Gastrocnemius medialis (tissue), 4 donors: ENCODE measurements around the gene LRRC53. TPM values are rescaled to one million over a fixed set of nuclear protein-coding genes. Genes with fewer than 3 reads are reported as not detected.

Experiments used
- ATAC-seq, 2 donors: fragments of 150-250 bp; one replicate each; pipeline ENCODE4 v1.9.1; 2016
- DNase-seq, 2 donors: peaks; one replicate each; pipeline ENCODE4 v3.0.0-alpha.2; 2019
- H3K27ac ChIP-seq, 4 donors: fragments of 200-600 bp; sonication (generic); 1 replicate in 1 of 4; 2 replicates in 3 of 4; pipeline ENCODE4 v1.5.1; 2016 to 2018; ENCODE audit warnings: mild to moderate bottlenecking in 2 of 4, moderate library complexity in 1 of 4
- H3K27me3 ChIP-seq, 3 donors: fragments of 200-600 bp; sonication (generic) in 2 of 3; 1 replicate in 1 of 3; 2 replicates in 2 of 3; pipeline versions ENCODE4 v1.5.1 to v1.6.0; 2016 to 2019; ENCODE audit warnings: mild to moderate bottlenecking in 1 of 3, moderate library complexity in 1 of 3
- H3K36me3 ChIP-seq, 2 donors: fragments of 200-600 bp; sonication (generic) in 1 of 2; one replicate each; pipeline ENCODE4 v1.5.1; 2017 to 2018
- H3K4me1 ChIP-seq, 2 donors: fragments of 200-600 bp; sonication (generic) in 1 of 2; one replicate each; pipeline ENCODE4 v1.5.1; 2016 to 2017; ENCODE audit warnings: mild to moderate bottlenecking in 2 of 2
- H3K4me3 ChIP-seq, 4 donors: fragments of 200-600 bp; sonication (generic) in 3 of 4; 1 replicate in 1 of 4; 2 replicates in 3 of 4; pipeline ENCODE4 v1.5.1; 2016 to 2019; ENCODE audit warnings: mild to moderate bottlenecking in 2 of 4
- H3K9me3 ChIP-seq, 3 donors: fragments of 200-600 bp; sonication (generic) in 2 of 3; 1 replicate in 1 of 3; 2 replicates in 2 of 3; pipeline ENCODE4 v1.5.1; 2016 to 2019
- CTCF ChIP-seq, 5 experiments: fragments of 450-650 bp in 3 of 5; fragments of 200-600 bp in 2 of 5; sonication (generic) in 2 of 5; IDR thresholded peaks in 4 of 5; conservative IDR thresholded peaks in 1 of 5; 1 replicate in 4 of 5; 2 replicates in 1 of 5; pipeline ENCODE4 v1.5.1; 2016 to 2019; ENCODE audit warnings: antibody characterized with exemption in 5 of 5, mild to moderate bottlenecking in 3 of 5, moderate library complexity in 3 of 5
- POLR2A ChIP-seq, 2 donors: fragments of 450-650 bp; IDR thresholded peaks; one replicate each; pipeline ENCODE4 v1.6.1; 2017; ENCODE audit warnings: antibody characterized with exemption in 2 of 2, mild to moderate bottlenecking in 2 of 2, moderate library complexity in 2 of 2
- in situ Hi-C, 4 donors: fragments of 200-750 bp; cut with MboI; loops; one replicate each; pipeline versions ENCODE4 v1.15.0 to v1.8.0; 2017; ENCODE audit warnings: low sequenced_read_pairs in 4 of 4
- intact Hi-C: fragments of 100-400 bp; cut with DNase I; formaldehyde crosslinking; loops from one replicate; pipeline ENCODE4 v1.15.1; 2023; ENCODE audit warnings: low total_unique reads
- total RNA-seq, 4 donors: library from RNA; depleted of rRNA; stranded (reverse); fragments of >200 nt; gene quantifications; one replicate each; pipeline versions ENCODE4 v1.1.0 to v1.2.3, GENCODE V29; 2016

Gene LRRC53
- total RNA-seq, 4 donors from 2014 or later, result not detected

DNA sequence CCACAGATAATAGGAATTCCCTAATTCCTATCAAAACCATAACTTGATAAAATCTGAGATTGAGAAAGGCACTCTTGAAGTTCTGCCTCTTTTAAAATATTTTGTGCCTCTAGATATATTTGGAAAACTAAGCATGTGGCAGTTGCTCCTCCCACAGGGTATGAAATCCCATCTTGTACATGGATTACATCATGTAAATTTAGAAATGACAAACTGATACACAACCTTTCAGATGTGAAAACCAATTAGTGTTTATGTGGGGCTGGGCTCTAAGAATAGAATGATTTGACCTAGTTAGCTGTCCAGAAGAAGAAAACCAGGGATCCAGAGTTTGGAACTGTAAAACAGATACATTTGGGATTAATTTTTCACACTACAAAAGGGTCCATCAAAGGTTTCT lies 15.7 kb downstream of the LRRC53 start:
- ATAC-seq (no peak), DNase-seq (no peak)
- Histone ChIP-seq H3K4me1 (peaks cover 0 to 8% of the 10 kb centered on the region in 2 donors), H3K27ac (no peak overlapping the region), H3K9me3 (no peaks in the 10 kb centered on the region), H3K36me3 (no peaks in the 10 kb centered on the region), H3K4me3 (no peak overlapping the region), H3K27me3 (no peaks in the 10 kb centered on the region)
- in situ Hi-C loops (no loop called here), intact Hi-C loops (no loop called here)
- TF ChIP-seq POLR2A (IDR thresholded peaks at IDR 0.05), result no peak
- TF ChIP-seq CTCF (IDR thresholded peaks at IDR 0.05 in 4 of 5, conservative IDR thresholded peaks at IDR 0.05 in 1 of 5), result no peak

GRCh38 chr1:74486036-74486435 lies 26.4 kb downstream of the LRRC53 start:
- H3K9me3 ChIP-seq, result no peaks in the 10 kb centered on the region
- DNase-seq, result no peak
- H3K27ac ChIP-seq, result no peak overlapping the region
- no peak for ATAC-seq
- intact Hi-C loops (no loop called here), in situ Hi-C loops (no loop called here)
- H3K4me3 ChIP-seq, result no peak overlapping the region
- H3K27me3 ChIP-seq, result no peaks in the 10 kb centered on the region
- H3K4me1 ChIP-seq, result no peaks in the 10 kb centered on the region
- H3K36me3 ChIP-seq, result no peaks in the 10 kb centered on the region
- TF ChIP-seq CTCF (IDR thresholded peaks at IDR 0.05 in 4 of 5, conservative IDR thresholded peaks at IDR 0.05 in 1 of 5) (no peak), POLR2A (IDR thresholded peaks at IDR 0.05) (no peak)

GRCh38 chr1:74485622-74486021 lies 26.8 kb downstream of the LRRC53 start:
- Histone ChIP-seq H3K36me3 (no peaks in the 10 kb centered on the region), H3K4me1 (no peaks in the 10 kb centered on the region), H3K27me3 (no peaks in the 10 kb centered on the region), H3K27ac (no peak overlapping the region), H3K9me3 (no peaks in the 10 kb centered on the region), H3K4me3 (no peak overlapping the region)
- intact Hi-C loops, result no loop called here
- in situ Hi-C loops, result no loop called here
- no peak for ATAC-seq
- TF ChIP-seq POLR2A (IDR thresholded peaks at IDR 0.05) (no peak), CTCF (IDR thresholded peaks at IDR 0.05 in 4 of 5, conservative IDR thresholded peaks at IDR 0.05 in 1 of 5) (no peak)
- no peak for DNase-seq

DNA sequence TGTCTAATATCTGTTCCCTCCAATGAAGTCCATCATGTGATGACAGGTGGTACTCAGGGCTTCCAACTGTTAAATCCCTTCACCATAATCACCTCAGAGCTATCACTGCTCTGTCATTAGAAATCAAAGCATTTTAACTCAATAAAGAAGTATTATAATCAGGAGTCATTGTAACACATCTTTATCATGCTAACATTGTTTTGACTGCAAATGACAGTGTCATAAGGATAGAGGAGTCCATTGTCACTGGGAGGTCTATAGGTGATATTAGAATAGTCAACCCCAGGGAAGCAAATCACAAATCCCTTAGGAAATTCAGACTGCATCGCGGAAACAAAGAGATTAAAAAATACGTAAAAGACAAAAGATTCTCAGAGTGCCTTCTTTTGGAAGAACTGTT lies 30.8 kb downstream of the LRRC53 start:
- Histone ChIP-seq H3K9me3 (no peaks in the 10 kb centered on the region), H3K4me1 (no peaks in the 10 kb centered on the region), H3K36me3 (no peaks in the 10 kb centered on the region), H3K27ac (no peak overlapping the region), H3K4me3 (no peak overlapping the region), H3K27me3 (no peaks in the 10 kb centered on the region)
- no peak for ATAC-seq
- DNase-seq, result no peak
- in situ Hi-C loops, result no loop called here
- intact Hi-C loops, result no loop called here
- no peak for TF ChIP-seq CTCF (IDR thresholded peaks at IDR 0.05 in 4 of 5, conservative IDR thresholded peaks at IDR 0.05 in 1 of 5)
- TF ChIP-seq POLR2A (IDR thresholded peaks at IDR 0.05), result no peak

DNA sequence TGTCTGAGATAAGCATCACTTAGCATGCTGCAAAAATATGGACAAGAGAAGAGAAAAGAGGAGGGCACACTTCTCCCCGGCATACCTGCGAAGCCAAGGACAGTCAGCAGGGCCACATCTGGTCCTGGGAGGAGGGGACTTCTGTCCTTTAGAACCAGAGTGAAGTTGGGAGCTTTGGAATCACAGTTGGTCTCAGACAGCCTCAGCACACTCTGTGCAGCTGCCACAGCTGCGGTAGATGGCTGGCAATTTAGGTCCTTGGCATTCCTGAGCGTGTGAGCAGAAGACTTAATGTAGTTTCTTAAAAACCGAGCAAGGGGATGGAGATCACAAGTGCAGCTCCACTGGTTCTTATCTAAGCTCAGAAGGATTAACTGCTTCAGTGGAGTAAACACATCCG lies 32.3 kb downstream of the LRRC53 start:
- in situ Hi-C loops, result no loop called here
- DNase-seq, result no peak
- H3K9me3 ChIP-seq, result no peaks in the 10 kb centered on the region
- no peak overlapping the region for H3K27ac ChIP-seq
- no peak overlapping the region for H3K4me3 ChIP-seq
- no peaks in the 10 kb centered on the region for H3K27me3 ChIP-seq
- intact Hi-C loops, result no loop called here
- H3K36me3 ChIP-seq, result no peaks in the 10 kb centered on the region
- no peak for ATAC-seq
- TF ChIP-seq POLR2A (IDR thresholded peaks at IDR 0.05), result no peak
- H3K4me1 ChIP-seq, result no peaks in the 10 kb centered on the region
